H1 (cell line): ENCODE results near the gene PRKCA. TPM values are rescaled to one million over a fixed set of nuclear protein-coding genes. Genes with fewer than 3 reads are reported as not detected.

Experiments used
- ZNF274 ChIP-seq: IDR thresholded peaks from 2 replicates; pipeline ENCODE4 v1.7.0; 2012; ENCODE audit warnings: low read length, borderline replicate concordance; ENCODE audit errors: extremely low read depth
- polyA plus RNA-seq, 7 experiments: library from polyadenylated mRNA; depleted of rRNA in 3 of 7; stranded (reverse) in 5 of 7; unstranded in 2 of 7; fragments of >200 nt in 5 of 7; fragments of 200-250 nt in 2 of 7; gene quantifications; 1 replicate in 5 of 7; 2 replicates in 1 of 7; 4 replicates in 1 of 7; pipeline versions ENCODE4 v1.2.1 to v1.2.3, GENCODE V29; 2011 to 2013; ENCODE audit warnings: missing spikeins in 2 of 7, mixed read lengths in 2 of 7
- total RNA-seq: library from RNA; stranded (reverse); fragmentation: NEBNext Ultra II Directional; extraction: Animal tissue kit (Norgen Biotek cat#: 25700); gene quantifications from 2 replicates; pipeline ENCODE4 v1.2.1, GENCODE V29; 2021

PRKCA gene
- total and polyA plus RNA-seq, 2 of the 8 experiments (the other 6 are each of a cell fraction or from before 2014, with no cell fraction given), result 5.8 to 17.8 TPM

DNA sequence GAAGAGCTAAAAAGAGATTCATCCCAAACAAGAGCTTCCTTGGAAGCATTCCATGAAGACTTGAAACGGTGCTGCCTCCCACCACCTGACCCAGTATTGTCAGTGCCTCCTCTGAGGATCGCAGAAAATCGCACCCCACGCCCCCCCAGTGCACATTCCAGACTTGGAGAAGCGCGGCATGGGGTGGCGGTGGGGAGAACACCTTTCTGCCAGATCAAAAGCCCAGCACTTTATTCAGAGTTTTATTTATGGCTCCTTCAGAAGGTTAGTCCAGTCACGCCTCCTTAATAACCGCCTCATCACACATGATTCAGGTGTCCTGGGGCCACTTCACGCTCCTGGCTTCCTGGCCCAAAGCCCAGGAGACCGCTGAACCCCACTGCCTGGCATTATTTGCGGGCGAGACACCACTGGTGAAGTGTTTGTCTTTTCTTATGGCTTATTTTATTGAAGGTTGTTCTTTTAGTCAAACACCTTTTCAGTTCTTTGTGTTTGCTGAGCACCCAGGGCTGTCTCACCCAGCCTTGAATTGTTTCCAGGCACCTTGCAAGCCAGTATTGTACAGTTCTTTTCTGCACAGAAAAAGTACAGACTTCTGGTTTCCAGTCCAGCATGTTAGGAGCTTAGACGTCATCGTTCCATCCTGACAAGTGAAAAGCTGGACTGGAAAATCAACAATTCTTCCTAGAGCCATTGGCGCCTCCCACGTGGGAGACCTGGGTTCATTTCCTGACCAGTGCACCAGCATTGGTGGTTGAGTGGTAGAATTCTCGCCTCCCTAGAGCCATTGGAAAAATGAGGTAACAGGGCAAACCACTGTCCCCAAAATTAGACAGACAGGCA, 452.9 kb downstream of the PRKCA start (continued):
- no peak for TF ChIP-seq ZNF274
